GM19023 (cell line): ENCODE results near the gene KDM4B.

Source experiments
- ATAC-seq: cut with Tn5 transposase; IDR thresholded peaks from one replicate; pipeline ENCODE4 v1.9.1; 2021; ENCODE audit warnings: mild to moderate bottlenecking, moderate library complexity; ENCODE audit not compliant: unreplicated experiment

The KDM4B gene

DNA sequence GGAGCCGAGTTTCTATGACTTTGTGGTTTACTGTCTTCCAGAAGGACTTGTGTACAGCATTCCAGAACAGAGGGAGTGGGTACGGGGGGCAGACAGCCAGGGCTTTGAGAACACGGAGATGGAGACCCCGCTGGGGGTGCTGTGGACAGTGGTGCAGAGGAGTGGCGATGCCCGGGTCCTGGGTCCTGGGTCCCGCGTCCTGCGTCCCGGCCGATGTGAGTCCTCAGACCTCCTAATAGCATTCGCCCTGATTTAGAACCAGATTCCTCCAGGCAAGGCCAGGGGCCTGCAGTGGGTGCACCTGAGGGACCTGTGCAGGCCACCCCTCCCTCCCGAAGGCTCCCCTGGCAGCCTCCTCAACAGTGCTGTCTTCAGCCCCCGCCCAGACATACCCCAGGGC lies 97.9 kb downstream of the KDM4B start:
- ATAC-seq, result no peak

DNA sequence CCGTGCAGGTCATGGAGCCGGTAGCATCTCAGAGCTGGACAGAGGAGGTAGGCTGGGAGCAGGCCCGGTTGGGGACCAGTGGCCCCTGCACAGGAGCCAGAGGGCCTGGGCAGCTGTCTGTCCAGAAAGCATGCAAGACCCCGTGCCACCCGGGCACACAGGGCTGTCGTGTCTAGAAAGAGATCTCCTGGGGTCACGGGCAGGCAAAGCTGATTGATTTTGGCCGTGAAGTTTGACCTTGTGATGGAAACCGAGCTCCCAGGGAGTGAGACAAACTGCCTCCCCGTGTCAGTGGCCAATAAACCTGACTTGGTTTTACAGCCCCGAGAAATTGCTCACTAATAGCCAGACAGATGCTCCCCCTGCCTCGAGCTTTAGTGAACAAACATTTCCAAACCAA lies 98.8 kb downstream of the KDM4B start:
- no peak for ATAC-seq

DNA sequence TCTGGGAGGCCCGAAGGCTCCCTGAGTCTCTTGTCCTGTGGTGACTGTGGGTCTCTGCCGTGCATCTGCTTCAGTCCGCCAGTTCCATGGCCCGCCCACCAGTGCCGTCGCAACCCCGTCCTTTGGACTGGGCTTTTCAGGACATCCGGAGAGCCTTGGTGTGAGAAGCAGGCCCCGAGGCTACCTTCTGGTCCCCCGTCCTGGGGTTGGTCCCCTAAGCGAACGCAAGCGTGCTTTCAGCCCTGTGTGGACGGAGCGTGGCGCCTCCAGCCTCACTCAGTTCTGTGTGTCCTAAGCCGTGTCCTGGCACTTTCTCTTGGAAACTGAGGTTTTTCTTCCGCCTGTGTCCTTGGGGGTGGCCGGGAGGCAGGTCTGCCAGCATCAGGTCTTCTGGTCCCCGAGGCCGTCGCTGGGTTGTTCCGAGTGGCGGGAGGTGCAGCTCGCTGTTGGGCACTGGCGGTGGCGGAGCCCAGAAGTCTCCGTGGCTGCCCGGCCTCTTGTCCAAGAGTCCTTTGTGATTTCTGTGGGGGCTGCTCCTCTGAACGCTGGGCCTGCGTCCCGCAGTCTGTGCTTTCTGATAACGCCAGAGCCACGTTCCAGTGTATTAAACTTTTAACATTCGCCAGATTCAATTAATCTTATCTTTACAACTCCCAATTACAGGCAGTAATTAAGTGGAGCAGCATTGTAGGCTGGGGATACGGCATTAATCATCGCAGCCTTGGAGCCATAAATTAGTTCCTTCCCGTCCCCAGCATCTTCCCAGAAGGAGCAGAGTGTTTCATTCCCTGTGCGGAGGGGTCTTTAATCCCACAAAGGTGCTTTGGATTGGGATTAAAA lies 99.5 kb downstream of the KDM4B start:
- ATAC-seq, result no peak

DNA sequence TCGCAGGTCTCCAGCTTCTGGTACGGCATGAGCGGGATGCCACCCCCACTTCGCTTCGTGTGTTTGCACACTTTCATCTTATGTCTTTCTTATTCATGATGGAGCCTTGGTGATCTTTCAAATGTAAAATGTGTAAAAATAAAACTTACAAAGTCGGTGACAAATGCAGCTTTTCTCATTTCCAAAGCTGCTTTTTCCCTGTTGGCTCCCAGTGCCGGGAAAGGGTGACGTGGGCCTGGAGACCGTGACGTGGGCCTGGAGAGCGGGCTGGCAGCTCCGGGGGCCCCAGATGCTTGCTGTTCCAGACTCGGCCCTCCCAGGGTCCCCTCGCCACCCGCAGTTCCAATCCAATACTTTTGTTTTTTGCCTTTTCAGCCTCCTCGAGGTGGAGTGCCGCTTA lies 101.4 kb downstream of the KDM4B start:
- ATAC-seq, result no peak

DNA sequence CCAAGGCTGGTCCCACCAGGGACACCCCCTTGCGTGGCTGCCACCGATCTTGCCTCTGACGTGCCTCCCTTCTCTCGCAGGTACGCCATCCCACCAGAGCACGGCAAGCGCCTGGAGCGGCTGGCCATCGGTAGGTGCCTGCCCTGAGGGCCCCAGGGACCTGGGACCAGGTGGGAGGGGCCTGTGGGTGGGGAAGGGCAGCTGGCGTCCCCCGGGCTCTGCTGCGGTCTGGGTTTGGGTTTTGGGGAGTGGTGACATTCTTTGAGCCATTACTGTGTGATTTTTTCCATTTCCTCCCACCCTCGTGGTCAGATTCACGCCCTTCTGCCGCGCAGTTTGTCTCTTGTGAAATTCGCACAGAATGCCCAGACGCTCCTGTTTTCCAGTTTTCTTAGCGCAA lies 102.0 kb downstream of the KDM4B start:
- ATAC-seq, result no peak

DNA sequence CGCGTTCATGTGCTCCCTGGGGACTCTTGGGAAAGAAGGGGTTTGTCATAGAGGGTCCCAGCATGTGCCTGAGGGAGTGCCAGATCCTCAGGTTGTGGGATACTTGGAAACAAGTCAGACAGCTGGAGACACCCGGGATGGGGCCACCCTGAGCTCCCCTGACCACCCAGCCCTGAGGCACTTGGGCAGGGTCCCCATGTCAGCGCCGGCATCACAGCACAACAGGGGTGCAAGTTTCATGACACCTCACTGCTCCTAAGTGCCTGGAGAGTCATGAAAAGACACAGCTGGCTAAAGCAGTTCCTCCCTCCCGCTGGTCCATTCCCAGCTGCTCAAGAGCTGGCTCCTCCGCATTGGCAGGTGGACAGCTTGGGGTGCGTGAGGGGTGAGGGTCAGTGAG lies 102.7 kb downstream of the KDM4B start:
- ATAC-seq, result no peak

DNA sequence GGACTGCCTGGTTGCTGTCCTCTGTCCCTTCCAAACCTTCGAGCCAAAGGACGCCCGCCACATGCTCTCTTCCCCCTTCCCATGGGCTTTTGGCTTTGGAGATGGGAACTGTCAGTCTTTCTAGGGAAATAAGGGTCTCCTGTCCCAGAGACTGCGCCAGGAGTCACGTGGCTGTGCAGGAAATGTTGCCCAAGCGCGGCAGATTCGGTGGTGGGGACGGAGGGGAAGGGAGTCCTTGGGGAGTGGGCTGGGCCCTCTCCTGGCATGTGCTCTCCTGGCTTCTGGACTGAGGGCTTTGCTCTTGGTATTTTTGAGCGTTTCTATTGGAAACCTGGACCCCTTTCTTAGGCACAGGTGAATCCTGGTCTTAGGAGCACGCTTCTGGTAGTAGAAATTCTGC lies 103.2 kb downstream of the KDM4B start:
- ATAC-seq, result no peak

DNA sequence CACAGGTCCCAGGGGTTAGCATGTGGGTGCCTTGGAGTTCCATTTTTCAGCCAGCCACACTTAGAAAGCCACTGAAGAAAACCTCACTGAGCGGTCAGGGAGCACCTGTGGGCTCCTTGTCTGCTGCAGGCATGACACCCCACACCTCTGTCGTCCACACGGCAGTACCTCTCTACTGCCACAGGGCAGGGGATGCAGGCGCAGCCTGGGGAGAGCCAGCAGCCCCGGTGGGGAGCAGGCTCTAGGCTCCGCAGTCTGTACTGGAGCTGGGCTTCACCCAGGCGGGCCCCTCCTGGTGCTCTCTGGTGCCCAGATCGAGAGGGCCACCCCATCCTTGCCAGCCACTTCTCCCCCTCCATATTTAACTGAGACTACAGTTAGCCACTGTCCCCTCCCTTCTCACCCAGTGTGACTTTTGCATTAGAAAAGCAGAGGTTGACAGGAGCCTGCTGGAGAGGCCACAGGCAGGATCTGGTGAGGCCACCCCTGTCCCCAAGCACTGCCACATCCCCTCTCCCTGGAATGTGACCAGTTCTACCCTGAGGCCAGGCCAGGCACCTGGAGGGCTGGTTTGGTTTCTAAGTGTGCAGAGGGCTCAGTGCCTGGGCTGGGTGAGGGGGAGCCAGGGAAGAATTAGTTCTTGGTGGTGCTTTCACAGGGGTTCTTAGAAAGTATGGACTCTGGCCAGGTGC lies 104.4 kb downstream of the KDM4B start:
- no peak for ATAC-seq

DNA sequence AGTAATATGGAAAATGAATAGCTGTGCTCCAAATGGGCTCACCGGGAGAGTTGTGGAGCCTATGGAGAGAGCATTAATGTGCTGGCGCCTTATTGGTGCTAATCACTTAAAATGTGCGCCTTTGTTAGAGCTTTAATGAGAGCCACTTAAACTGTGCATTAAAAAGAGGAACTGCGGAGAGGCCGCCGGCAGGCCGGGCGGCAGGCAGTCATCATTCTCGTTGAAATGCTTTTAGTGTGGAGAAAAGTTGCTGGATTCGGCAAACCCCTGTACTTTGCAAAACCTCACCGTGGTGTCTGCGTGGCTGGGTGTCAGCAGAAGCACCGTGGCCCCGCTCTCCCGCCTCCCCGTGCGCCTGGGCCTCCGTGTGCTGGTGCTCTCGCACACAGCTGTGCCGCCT lies 105.5 kb downstream of the KDM4B start:
- ATAC-seq, result no peak

DNA sequence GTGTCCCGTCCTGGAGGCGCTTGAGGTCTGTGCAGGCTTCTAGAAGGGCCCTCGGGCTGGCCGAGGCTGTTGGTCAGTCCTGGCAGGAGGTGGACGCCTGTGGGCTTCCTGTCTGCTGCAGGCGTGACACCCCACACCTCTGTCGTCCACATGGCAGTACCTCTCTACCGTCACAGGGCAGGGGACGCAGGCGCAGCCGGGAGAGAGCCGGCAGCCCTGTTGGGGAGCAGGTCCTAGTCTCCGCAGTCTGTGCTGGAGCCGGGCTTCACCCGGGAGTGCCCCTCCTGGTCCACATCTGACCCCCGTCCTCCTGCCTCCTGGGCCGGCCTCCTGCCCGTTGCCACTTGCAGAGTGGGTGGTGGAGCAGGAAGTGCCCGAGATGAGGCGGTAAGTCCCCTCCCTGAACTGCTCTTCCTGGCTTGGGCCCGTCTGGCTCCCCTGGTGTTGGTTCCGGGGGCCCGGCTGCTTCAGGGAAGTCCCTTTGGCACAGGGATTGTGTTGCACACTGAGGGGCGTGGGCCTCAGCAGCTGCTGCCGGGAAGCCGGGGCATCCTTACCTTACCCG lies 106.0 kb downstream of the KDM4B start:
- no peak for ATAC-seq

DNA sequence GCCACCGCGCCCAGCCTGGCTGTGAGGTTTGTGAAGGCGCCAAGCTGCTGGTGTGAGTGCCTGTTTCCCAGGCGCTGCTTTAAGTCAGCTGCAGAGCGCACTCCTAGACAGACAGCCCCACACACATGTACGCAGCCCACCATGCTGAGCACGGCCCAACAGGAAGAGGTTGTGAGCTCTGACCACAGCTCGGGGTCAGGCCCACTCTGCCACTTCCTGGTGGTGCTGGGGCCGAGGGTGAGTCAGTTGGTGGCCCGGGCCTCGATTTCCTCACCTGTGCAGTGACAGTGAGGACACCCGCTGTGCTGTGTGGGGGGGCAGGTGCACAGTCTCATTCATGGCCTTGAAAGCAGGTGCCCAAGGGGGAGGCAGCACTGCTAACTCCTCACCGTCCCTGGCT lies 106.7 kb downstream of the KDM4B start:
- no peak for ATAC-seq

DNA sequence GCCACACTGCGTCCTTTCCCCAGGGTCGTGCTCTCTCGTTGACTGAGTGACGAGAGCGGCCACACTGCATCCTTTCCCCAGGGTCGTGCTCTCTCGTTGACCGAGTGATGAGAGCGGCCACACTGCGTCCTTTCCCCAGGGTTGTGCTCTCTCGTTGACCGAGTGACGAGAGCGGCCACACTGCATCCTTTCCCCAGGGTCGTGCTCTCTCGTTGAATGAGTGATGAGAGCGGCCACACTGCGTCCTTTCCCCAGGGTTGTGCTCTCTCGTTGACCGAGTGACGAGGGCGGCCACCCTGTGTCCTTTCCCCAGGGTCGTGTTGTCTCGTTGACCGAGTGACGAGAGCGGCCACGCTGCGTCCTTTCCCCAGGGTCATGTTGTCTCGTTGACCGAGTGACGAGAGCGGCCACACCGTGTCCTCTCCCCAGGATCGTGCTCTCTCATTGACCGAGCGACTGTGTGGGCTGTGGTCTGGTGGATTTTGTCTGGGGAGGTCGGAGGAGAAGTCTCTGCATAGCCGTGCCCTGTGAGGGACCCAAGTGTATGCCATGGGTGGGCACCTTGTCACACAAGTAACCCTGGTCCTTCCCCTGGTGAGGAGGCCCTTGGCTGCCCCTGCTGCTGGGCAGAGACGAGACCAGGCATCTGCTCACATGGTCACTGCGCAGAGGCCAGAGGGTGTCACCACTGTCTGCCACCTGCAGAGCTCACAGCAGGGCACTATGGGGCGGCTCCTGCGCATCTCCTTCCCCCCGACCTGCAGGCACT lies 107.7 kb downstream of the KDM4B start:
- ATAC-seq, result no peak

DNA sequence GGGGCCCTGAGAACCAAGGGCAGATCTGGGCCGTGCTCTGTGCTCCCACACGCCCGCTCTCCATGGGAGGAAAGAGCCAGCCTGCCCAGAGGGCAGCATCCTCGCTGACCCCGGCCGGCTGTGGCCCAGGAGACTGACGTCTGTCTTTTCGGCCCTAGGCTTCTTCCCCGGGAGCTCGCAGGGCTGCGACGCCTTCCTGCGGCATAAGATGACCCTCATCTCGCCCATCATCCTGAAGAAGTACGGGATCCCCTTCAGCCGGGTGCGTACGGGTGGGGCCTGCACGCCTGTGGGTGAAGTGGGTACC lies 108.2 kb downstream of the KDM4B start:
- ATAC-seq, result no peak

DNA sequence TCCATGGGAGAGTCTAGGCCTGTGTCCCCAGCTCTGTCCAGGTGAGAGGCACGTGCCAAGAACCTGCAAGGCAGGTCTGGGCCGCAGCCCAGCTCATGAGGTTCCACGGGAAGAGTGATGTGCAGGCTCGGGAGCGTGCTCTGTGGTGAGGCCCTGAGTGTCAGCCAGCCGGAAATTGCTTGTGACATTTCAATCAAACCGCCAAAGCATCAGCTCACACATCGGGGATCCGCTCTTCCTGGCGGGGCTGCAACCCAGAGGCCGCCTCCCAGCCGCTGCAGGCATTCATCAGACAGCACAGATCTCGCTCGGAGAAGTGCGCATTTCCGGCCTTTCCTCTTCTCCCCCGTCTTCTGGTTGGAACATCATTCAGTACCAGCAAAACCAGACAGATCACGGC lies 109.3 kb downstream of the KDM4B start:
- no peak for ATAC-seq

DNA sequence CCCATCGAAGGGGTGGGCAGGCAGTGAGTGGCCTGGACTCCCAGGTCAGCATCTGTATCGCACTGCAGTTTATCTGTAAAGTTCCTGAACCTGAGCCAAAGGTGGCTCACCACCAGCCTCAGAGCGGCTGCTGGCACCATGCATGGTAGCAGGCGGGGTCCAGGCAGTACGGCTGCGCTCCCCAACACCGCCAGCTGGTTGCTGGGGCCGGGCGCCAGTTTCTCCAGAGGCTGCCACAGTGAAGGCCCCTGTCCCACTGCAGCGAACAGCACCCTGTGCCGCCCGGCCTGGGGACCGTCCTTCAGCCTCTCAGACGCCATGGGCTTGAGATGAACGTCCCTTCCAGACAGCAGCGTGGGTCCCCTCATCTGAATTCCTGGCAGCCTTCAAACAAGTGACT lies 109.8 kb downstream of the KDM4B start:
- no peak for ATAC-seq

DNA sequence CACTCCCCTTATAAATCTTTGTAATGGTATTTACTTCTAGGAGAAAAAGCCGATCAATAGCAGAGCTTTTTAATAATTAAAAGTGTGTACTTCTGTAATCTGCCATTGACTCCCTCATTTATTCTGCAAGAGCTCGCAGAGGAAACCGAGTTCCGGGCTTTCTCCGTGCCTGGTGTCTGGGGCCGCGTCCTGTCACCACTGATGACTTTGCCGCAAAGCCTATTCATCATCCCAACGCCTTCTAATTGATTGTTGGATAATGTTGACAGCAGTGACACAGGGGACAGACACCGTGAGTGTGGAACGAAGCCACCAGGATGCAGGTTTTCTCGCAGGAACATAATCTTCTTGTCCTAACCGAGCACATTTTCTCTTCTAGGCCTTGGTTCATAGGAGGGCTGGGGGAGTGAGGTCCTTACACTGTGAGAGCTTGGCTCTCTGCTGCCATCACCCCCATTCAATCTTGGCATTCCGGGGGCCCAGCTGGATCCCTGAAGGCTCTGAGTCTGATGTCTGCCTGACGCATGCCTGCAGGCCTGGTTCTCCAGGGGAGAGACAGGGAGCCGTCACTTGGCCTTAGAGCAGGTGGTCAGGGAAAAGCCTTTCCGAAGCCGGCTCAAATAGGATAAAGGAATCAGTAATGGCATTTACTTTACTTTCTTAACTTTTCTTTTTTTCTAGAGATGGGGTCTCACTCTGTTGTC lies 110.3 kb downstream of the KDM4B start:
- ATAC-seq, result no peak

DNA sequence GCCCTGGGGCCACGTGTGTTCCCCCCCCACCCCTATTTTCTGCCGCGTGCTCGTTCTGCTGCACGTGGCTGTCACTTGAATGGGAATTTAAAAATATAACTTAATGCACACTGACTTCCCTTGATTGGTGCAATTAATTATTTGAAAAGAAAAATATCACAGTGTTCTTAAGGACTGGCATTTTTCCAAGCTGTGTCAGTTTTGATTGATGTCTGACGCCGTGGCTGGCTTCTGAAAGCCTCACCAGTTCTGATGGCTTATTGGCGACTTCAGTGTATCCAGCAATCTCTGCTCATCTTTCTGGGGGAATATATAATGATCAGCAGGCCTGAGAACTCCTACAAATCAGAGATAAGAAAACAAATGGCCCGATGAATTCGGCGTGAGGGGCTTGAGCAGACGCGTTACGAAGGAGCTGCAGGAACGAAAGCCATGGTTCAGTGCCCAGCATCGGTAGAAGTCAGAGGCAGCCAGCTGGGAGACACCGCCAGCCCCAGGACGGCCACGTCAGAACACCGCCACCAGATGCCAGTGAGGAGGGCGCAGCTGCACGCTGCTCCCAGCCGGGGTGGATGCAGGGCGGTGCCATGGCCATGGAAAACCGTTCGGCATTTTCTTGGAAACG lies 111.2 kb downstream of the KDM4B start:
- no peak for ATAC-seq

DNA sequence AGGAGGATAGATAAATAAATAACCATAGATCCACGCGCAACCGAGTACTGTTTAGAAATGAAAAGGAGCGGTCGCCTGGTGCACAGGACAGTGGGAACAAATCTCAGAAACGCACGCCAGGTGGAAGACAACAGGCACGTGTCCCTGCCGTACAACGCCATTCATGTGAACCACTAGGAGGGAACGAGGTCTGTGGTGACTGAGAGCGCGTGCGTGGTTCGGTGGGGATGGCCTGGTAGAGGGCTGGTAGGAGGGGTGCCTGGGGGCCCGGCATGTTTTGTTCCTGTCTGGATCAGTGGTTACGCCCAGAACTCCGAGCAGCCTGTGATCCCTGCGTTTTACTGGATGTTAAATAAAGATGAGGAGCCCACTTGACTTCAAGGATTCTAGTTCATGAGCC lies 111.9 kb downstream of the KDM4B start:
- no peak for ATAC-seq

DNA sequence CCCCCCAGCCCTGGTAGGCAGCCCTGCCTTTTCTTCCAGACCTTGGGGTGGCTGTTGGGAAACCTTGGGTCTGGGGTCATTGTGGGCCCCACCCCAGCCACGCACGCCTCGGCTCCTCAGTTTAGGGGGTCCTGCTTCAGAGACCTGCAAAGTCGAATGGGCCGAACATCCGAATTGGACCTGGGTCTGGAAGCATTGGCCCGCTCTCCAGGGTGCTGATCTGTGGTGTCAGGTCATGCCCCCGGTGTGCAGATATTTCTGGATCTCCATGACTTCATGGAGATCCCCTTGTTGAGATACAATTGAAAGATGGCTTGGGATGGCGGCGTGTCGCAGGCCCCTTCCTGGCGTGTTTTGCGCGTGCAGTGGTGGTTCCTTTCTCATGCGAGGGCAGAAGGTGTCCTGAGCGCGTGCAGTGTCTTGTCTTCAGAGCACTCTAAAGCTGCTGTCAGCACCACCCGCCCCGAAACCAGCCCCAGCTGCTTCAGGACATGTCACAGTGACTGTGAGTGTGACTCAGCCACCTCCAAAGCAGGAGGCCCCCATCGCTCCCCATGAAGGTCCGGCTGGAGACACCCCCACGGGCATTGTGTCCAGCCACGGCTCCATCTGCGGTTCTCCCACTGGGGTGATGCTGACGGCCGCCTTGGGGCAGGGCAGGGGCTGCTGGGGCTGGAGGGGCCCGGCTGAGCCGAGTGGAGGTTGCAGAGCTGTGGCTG lies 112.7 kb downstream of the KDM4B start:
- ATAC-seq, result no peak

DNA sequence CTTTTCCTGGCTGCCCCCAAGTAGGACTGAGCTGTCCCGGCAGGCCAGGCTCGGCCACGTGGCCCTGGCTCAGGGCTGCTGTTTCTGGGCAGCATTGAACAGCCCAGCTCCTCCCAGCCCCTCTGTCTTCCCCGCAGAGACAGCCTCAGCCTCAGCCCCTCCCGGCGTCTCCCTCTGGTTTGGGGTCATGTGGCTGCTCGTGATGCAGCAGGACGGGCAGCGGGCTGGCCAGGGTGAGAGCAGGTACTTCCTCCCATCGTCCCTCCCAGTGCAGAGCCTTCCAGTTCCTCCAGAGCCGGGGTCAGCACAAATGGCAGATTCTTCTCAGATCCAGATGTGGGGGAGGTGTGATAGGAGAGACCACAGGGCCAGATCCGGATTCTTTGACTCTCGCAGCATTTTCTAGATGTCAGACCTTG lies 114.6 kb downstream of the KDM4B start:
- ATAC-seq, result no peak
